Esophagus muscularis mucosa (tissue), 4 donors: ENCODE measurements around the gene SYNE1.

ENCODE experiments used
- CTCF ChIP-seq, 3 experiments: fragments of 200-600 bp in 2 of 3; fragments of 450-650 bp in 1 of 3; sonication (generic) in 2 of 3; IDR thresholded peaks; one replicate each; pipeline ENCODE4 v1.5.1; 2017 to 2019; ENCODE audit warnings: antibody characterized with exemption in 3 of 3, mild to moderate bottlenecking in 2 of 3, moderate library complexity in 1 of 3
- EP300 ChIP-seq: sonication (generic); formaldehyde crosslinking; IDR thresholded peaks from one replicate; pipeline ENCODE4 v1.6.1; 2017; ENCODE audit warnings: antibody characterized with exemption
- POLR2A ChIP-seq: fragments of 450-650 bp; IDR thresholded peaks from one replicate; pipeline ENCODE4 v1.6.1; 2017; ENCODE audit warnings: antibody characterized with exemption, moderate library complexity, mild to moderate bottlenecking, low read depth

- TF ChIP-seq CTCF (IDR thresholded peaks at IDR 0.05) (no peak), EP300 (no peak), POLR2A (no peak)
Observed at GRCh38 chr6:152680879-152681517, 43.8 kb upstream of the SYNE1 start.
